K562 (cell line): ENCODE data around the gene RGL2. TPM values are rescaled to one million over a fixed set of nuclear protein-coding genes. Genes with fewer than 3 reads are reported as not detected.

Experiments
- ARID4B ChIP-seq: sonication (generic); formaldehyde crosslinking; IDR thresholded peaks from 2 replicates; pipeline ENCODE4 v1.8.0; 2022; ENCODE audit warnings: mild to moderate bottlenecking, missing genetic modification reagents
- ARNT ChIP-seq, 2 experiments: fragments of 450-650 bp; IDR thresholded peaks; 2 replicates each; pipeline ENCODE4 v1.6.1; 2016; ENCODE audit warnings: mild to moderate bottlenecking in 1 of 2
- ATF4 ChIP-seq: fragments of 450-650 bp; formaldehyde crosslinking; IDR thresholded peaks from 2 replicates; pipeline ENCODE4 v1.4.0; 2022; ENCODE audit warnings: mild to moderate bottlenecking, moderate library complexity
- DIDO1 ChIP-seq: fragments of 450-650 bp; IDR thresholded peaks from 2 replicates; pipeline ENCODE4 v1.6.1; 2016; ENCODE audit warnings: low read depth, missing biosample characterization, missing genetic modification characterization
- FIP1L1 ChIP-seq: fragments of 200-400 bp; formaldehyde crosslinking; IDR thresholded peaks from 2 replicates; pipeline ENCODE4 v1.6.1; 2018; ENCODE audit warnings: mild to moderate bottlenecking, low read depth, low read length; ENCODE audit not compliant: poor library complexity, severe bottlenecking
- HNRNPUL1 ChIP-seq: fragments of 200-400 bp; formaldehyde crosslinking; IDR thresholded peaks from 2 replicates; pipeline ENCODE4 v1.6.1; 2017; ENCODE audit warnings: low read length
- MCM5 ChIP-seq: fragments of 450-650 bp; IDR thresholded peaks from 2 replicates; pipeline ENCODE4 v1.6.1; 2016; ENCODE audit warnings: low read depth
- MEIS2 ChIP-seq: fragments of 450-650 bp; IDR thresholded peaks from 2 replicates; pipeline ENCODE4 v1.6.1; 2014; ENCODE audit warnings: mild to moderate bottlenecking; ENCODE audit not compliant: partially characterized antibody
- NR3C1 ChIP-seq: sonication (generic); formaldehyde crosslinking; IDR thresholded peaks from 2 replicates; pipeline ENCODE4 v1.8.1; 2022; ENCODE audit warnings: missing genetic modification reagents
- PHF20 ChIP-seq: fragments of 450-650 bp; IDR thresholded peaks from 2 replicates; pipeline ENCODE4 v1.6.1; 2018; ENCODE audit not compliant: partially characterized antibody
- POU5F1 ChIP-seq: fragments of 150-350 bp; IDR thresholded peaks from 2 replicates; pipeline ENCODE4 v1.6.1; 2014; ENCODE audit warnings: borderline replicate concordance, low read length, low read depth, mild to moderate bottlenecking; ENCODE audit not compliant: partially characterized antibody
- PTRF ChIP-seq: fragments of 450-650 bp; IDR thresholded peaks from 2 replicates; pipeline ENCODE4 v1.6.1; 2016; ENCODE audit warnings: mild to moderate bottlenecking, missing genetic modification characterization, missing compliant biosample characterization
- STAG1 ChIP-seq: sonication (generic); formaldehyde crosslinking; IDR thresholded peaks from 2 replicates; pipeline ENCODE4 v1.5.0; 2020; ENCODE audit warnings: missing genetic modification reagents, borderline replicate concordance
- TCF3 ChIP-seq: sonication (generic); formaldehyde crosslinking; IDR thresholded peaks from 2 replicates; pipeline ENCODE4 v1.4.0; 2020; ENCODE audit warnings: mild to moderate bottlenecking, missing genetic modification reagents
- TCFL5 ChIP-seq: fragments of 250-450 bp; sonication (Bioruptor Pico); conservative IDR thresholded peaks from 2 replicates; pipeline ENCODE4 v1.6.1; 2021; ENCODE audit warnings: mild to moderate bottlenecking, moderate library complexity, matching md5 sums
- TEAD4 ChIP-seq, 2 experiments: sonication (generic) in 1 of 2; formaldehyde crosslinking in 1 of 2; IDR thresholded peaks; 2 replicates each; pipeline versions ENCODE4 v1.6.1 to v1.8.0; 2012 to 2022; ENCODE audit warnings: borderline replicate concordance in 1 of 2, inconsistent platforms in 1 of 2, low read length in 1 of 2, mild to moderate bottlenecking in 1 of 2, missing genetic modification reagents in 1 of 2
- ZBTB49 ChIP-seq: sonication (generic); formaldehyde crosslinking; IDR thresholded peaks from 2 replicates; pipeline ENCODE4 v1.8.0; 2022; ENCODE audit warnings: missing genetic modification reagents, mild to moderate bottlenecking, borderline replicate concordance
- ZNF232 ChIP-seq: sonication (generic); formaldehyde crosslinking; IDR thresholded peaks from 2 replicates; pipeline ENCODE4 v1.8.0; 2022; ENCODE audit warnings: mild to moderate bottlenecking, missing genetic modification reagents
- ZNF311 ChIP-seq: fragments of 250-450 bp; sonication (Bioruptor Pico); IDR thresholded peaks from 2 replicates; pipeline ENCODE4 v1.4.0; 2020; ENCODE audit warnings: mild to moderate bottlenecking, moderate library complexity
- polyA plus RNA-seq, 8 experiments: library from polyadenylated mRNA; depleted of rRNA in 4 of 8; stranded (reverse) in 5 of 8; unstranded in 3 of 8; fragments of >200 nt; fragmentation: Nextera tagmentation in 2 of 8; fragmentation: Illumina TruSeq in 1 of 8; extraction: Ambion mirVana in 2 of 8; extraction: Trizol in 1 of 8; gene quantifications; 2 replicates each; pipeline versions ENCODE4 v1.2.1 to v1.2.3, GENCODE V29; 2011 to 2014; ENCODE audit warnings: inconsistent platforms in 1 of 8, missing spikeins in 1 of 8
- total RNA-seq, 7 experiments: library from RNA; depleted of rRNA in 6 of 7; stranded (reverse); fragments of >200 nt in 6 of 7; fragmentation: Illumina TruSeq in 2 of 7; extraction: Trizol in 2 of 7; gene quantifications; 2 replicates each; pipeline versions ENCODE4 v1.2.1 to v1.2.3, GENCODE V29; 2011 to 2021; ENCODE audit warnings: low replicate concordance in 1 of 7

Gene RGL2
- total and polyA plus RNA-seq, 9 of the 15 experiments (the other 6 are each of a cell fraction or from before 2014, with no cell fraction given), result 1.8 to 57.1 (median 19.5) TPM

GRCh38 chr6:33288921-33289783, 9.6 kb downstream of the RGL2 start, which contains the start of the genes PFDN6 and WDR46 (continued):
- TF ChIP-seq ARNT (IDR thresholded peaks at IDR 0.05) (peak in 1 of 2 experiments; percentile 95; a peak in 3 of 4 replicates), NR3C1 (no peak), PHF20 (peak; percentile 88), ZNF311 (CRISPR knock-in tag) (no peak), ZBTB49 (CRISPR knock-in tag) (0 out of 2 replicates have a peak, but pooled peaks have one; percentile 17), MCM5 (no peak), TCF3 (0 out of 2 replicates have a peak, but pooled peaks have one; percentile 4), HNRNPUL1 (no peak), ATF4 (CRISPR knock-in tag) (0 out of 2 replicates have a peak, but pooled peaks have one; percentile 43), MEIS2 (no peak), TEAD4 (IDR thresholded peaks at IDR 0.05; ENCODE audit: low read length) (peak; percentile 37; the same call in 1 of the 2 replicates), TEAD4 (CRISPR knock-in tag; IDR thresholded peaks at IDR 0.05; ENCODE audit: borderline replicate concordance) (no peak), TCFL5 (CRISPR knock-in tag) (no peak), ARID4B (CRISPR knock-in tag) (peak; percentile 98), STAG1 (CRISPR knock-in tag) (no peak), PTRF (tag) (no peak), POU5F1 (peak; percentile 59), FIP1L1 (no peak), ZNF232 (no peak), DIDO1 (tag) (peak; percentile 97)
